Measurements from ENCODE around the gene HSBP1.

HSBP1 gene

DNA sequence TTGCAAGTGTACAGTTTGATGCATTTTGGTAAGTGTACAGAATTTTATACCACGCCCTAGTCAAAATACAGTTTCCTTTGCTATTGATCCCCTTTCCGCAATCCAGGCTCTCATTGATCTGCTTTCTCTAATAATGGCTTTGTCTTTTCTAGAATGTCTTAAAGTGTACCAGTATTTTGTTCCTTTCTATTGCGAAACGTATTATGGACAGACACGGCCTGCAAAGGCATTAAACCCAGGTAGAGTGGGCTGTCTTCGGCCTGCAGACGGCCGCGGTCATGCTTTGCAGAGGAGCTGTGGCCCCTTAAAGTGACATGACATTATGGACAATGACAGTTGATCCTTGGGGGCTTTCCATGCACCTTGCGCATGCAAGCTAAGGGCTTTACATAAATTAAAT lies 15.9 kb upstream of the HSBP1 start:
- no peak overlapping the region for H3K4ac ChIP-seq (ENCODE audit: low read length)
- WGBS, 2 donors (ENCODE audit: extremely low coverage in 2 of 2, insufficient read length in 2 of 2, insufficient replicate concordance in 1 of 2), result no CpG with 5 or more reads among the region's 10 CpGs
- H4K8ac ChIP-seq (ENCODE audit: low read depth, low read length), result no peak overlapping the region
- H3K14ac ChIP-seq (ENCODE audit: low read length), result no peak overlapping the region
- H2AFZ ChIP-seq (ENCODE audit: low read length), result no peak overlapping the region
- H3K9me3 ChIP-seq (replicated peaks in 1 of 2; ENCODE audit: control insufficient read depth in 2 of 2, insufficient read depth in 1 of 2, low read depth in 1 of 2, low read length in 2 of 2), result peaks cover 2 to 4% of the 10 kb centered on the region in 2 donors
- no peak overlapping the region for H2BK5ac ChIP-seq (ENCODE audit: low read length)
- H2BK120ac ChIP-seq (ENCODE audit: low read depth, low read length), result no peak overlapping the region
- no peak overlapping the region for H4K91ac ChIP-seq (ENCODE audit: low read depth, low read length, poor library complexity)
- DNase-seq (ENCODE audit: low spot score), result no peak
- peaks cover 0 to 11% of the 10 kb centered on the region in 2 donors for H3K4me1 ChIP-seq (ENCODE audit: control insufficient read depth in 2 of 2, insufficient read depth in 1 of 2, low read depth in 1 of 2, low read length in 2 of 2)
- no peak overlapping the region for H2BK12ac ChIP-seq (ENCODE audit: low read length)
- H3K4me3 ChIP-seq (ENCODE audit: low read length in 2 of 2), result no peak overlapping the region
- no peak overlapping the region for H3K27ac ChIP-seq (replicated peaks; ENCODE audit: low read length)
- H3K79me1 ChIP-seq (ENCODE audit: low read depth, low read length), result peaks cover under 1% of the 10 kb centered on the region
- no peak overlapping the region for H3K18ac ChIP-seq (ENCODE audit: low read length)
- no peak overlapping the region for H3K23ac ChIP-seq (ENCODE audit: low read depth, low read length, poor library complexity)
- no peaks in the 10 kb centered on the region for H3K36me3 ChIP-seq (replicated peaks in 1 of 2; ENCODE audit: control insufficient read depth in 2 of 2, insufficient read depth in 2 of 2, low read length in 2 of 2)
- H3K27me3 ChIP-seq (ENCODE audit: control insufficient read depth in 3 of 3, insufficient read depth in 3 of 3, low read depth in 1 of 3, low read length in 3 of 3), result no peaks in the 10 kb centered on the region
- H2AK5ac ChIP-seq (ENCODE audit: low read depth, low read length), result no peak overlapping the region
- no peak overlapping the region for H3K4me2 ChIP-seq (ENCODE audit: insufficient read depth, low read length, poor library complexity, severe bottlenecking)
- no peak overlapping the region for H2BK15ac ChIP-seq (ENCODE audit: low read length)
- no peak overlapping the region for H3K9ac ChIP-seq (ENCODE audit: low read depth, low read length, poor library complexity)

DNA sequence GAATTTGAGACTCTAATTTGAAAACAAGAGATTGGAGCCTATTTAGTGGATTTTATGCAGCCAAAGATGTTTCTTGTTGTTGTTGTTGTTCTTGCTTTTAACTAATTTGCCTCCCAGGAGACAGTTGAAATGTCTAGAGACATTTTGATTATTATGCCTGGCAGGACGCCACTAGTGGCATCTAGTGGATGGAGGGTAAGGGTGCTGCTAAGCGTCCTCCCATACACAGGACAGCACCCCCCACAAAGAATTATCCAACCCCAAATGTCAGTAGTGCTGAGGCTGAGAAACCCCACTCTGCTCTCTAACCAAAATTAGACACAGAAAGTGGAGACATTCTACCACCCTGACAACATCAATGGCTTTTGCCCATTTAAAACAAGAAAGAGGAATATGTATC lies 15.4 kb upstream of the HSBP1 start:
- Histone ChIP-seq H3K23ac (ENCODE audit: low read depth, low read length, poor library complexity) (no peak overlapping the region), H3K27me3 (ENCODE audit: control insufficient read depth in 3 of 3, insufficient read depth in 3 of 3, low read depth in 1 of 3, low read length in 3 of 3) (no peaks in the 10 kb centered on the region), H3K18ac (ENCODE audit: low read length) (no peak overlapping the region), H4K8ac (ENCODE audit: low read depth, low read length) (no peak overlapping the region), H3K14ac (ENCODE audit: low read length) (no peak overlapping the region), H3K9ac (ENCODE audit: low read depth, low read length, poor library complexity) (no peak overlapping the region), H3K27ac (replicated peaks; ENCODE audit: low read length) (no peak overlapping the region), H2BK15ac (ENCODE audit: low read length) (no peak overlapping the region), H3K36me3 (replicated peaks in 1 of 2; ENCODE audit: control insufficient read depth in 2 of 2, insufficient read depth in 2 of 2, low read length in 2 of 2) (no peaks in the 10 kb centered on the region), H3K4me1 (ENCODE audit: control insufficient read depth in 2 of 2, insufficient read depth in 1 of 2, low read depth in 1 of 2, low read length in 2 of 2) (peaks cover 2 to 16% of the 10 kb centered on the region in 2 donors), H2BK12ac (ENCODE audit: low read length) (no peak overlapping the region), H2AFZ (ENCODE audit: low read length) (no peak overlapping the region), H3K9me3 (replicated peaks in 1 of 2; ENCODE audit: control insufficient read depth in 2 of 2, insufficient read depth in 1 of 2, low read depth in 1 of 2, low read length in 2 of 2) (peaks cover 2 to 4% of the 10 kb centered on the region in 2 donors), H4K91ac (ENCODE audit: low read depth, low read length, poor library complexity) (no peak overlapping the region), H2BK120ac (ENCODE audit: low read depth, low read length) (no peak overlapping the region), H2AK5ac (ENCODE audit: low read depth, low read length) (no peak overlapping the region), H3K4ac (ENCODE audit: low read length) (no peak overlapping the region), H2BK5ac (ENCODE audit: low read length) (no peak overlapping the region), H3K79me1 (ENCODE audit: low read depth, low read length) (peaks cover 1% of the 10 kb centered on the region), H3K4me2 (ENCODE audit: insufficient read depth, low read length, poor library complexity, severe bottlenecking) (no peak overlapping the region), H3K4me3 (ENCODE audit: low read length in 2 of 2) (no peak overlapping the region)
- DNase-seq (ENCODE audit: low spot score), result no peak
- WGBS, 2 donors (ENCODE audit: extremely low coverage in 2 of 2, insufficient read length in 2 of 2, insufficient replicate concordance in 1 of 2), result no CpG with 5 or more reads among the region's 2 CpGs

DNA sequence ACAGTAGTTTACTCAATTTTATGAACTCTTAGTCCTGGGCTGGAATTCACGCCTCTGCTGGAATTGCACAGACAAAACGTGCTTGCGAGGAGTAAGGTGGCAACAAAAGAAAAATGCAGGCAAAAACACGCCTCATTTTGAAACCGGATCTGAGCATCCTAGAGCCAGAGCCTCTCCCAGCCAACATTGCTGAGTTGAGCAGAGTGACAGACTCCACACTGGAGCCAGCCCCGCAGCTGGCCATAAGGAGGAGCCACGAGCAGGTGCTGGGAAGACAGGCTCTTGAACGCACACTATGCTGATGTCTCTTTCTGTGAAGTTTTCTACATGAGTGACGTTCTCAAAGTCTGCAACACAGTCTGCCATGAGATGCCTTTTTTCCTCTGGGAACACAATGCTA lies 14.6 kb upstream of the HSBP1 start:
- H2BK15ac ChIP-seq (ENCODE audit: low read length), result no peak overlapping the region
- H3K27ac ChIP-seq (replicated peaks; ENCODE audit: low read length), result no peak overlapping the region
- H2BK12ac ChIP-seq (ENCODE audit: low read length), result no peak overlapping the region
- H2AFZ ChIP-seq (ENCODE audit: low read length), result no peak overlapping the region
- H3K14ac ChIP-seq (ENCODE audit: low read length), result no peak overlapping the region
- no peak overlapping the region for H2BK5ac ChIP-seq (ENCODE audit: low read length)
- peaks cover 1% of the 10 kb centered on the region for H3K79me1 ChIP-seq (ENCODE audit: low read depth, low read length)
- WGBS, 2 donors (ENCODE audit: extremely low coverage in 2 of 2, insufficient read length in 2 of 2, insufficient replicate concordance in 1 of 2), result no CpG with 5 or more reads among the region's 9 CpGs
- no peak overlapping the region for H3K18ac ChIP-seq (ENCODE audit: low read length)
- DNase-seq (ENCODE audit: low spot score), result no peak
- H4K8ac ChIP-seq (ENCODE audit: low read depth, low read length), result no peak overlapping the region
- peaks cover 2 to 17% of the 10 kb centered on the region in 2 donors for H3K4me1 ChIP-seq (ENCODE audit: control insufficient read depth in 2 of 2, insufficient read depth in 1 of 2, low read depth in 1 of 2, low read length in 2 of 2)
- no peak overlapping the region for H4K91ac ChIP-seq (ENCODE audit: low read depth, low read length, poor library complexity)
- no peak overlapping the region for H3K9ac ChIP-seq (ENCODE audit: low read depth, low read length, poor library complexity)
- H3K27me3 ChIP-seq (ENCODE audit: control insufficient read depth in 3 of 3, insufficient read depth in 3 of 3, low read depth in 1 of 3, low read length in 3 of 3), result no peaks in the 10 kb centered on the region
- peaks cover 2 to 4% of the 10 kb centered on the region in 2 donors for H3K9me3 ChIP-seq (replicated peaks in 1 of 2; ENCODE audit: control insufficient read depth in 2 of 2, insufficient read depth in 1 of 2, low read depth in 1 of 2, low read length in 2 of 2)
- no peak overlapping the region for H3K4me2 ChIP-seq (ENCODE audit: insufficient read depth, low read length, poor library complexity, severe bottlenecking)
- H3K23ac ChIP-seq (ENCODE audit: low read depth, low read length, poor library complexity), result peak overlapping the region; percentile 16
- no peak overlapping the region for H2AK5ac ChIP-seq (ENCODE audit: low read depth, low read length)
- H3K36me3 ChIP-seq (replicated peaks in 1 of 2; ENCODE audit: control insufficient read depth in 2 of 2, insufficient read depth in 2 of 2, low read length in 2 of 2), result no peaks in the 10 kb centered on the region
- H2BK120ac ChIP-seq (ENCODE audit: low read depth, low read length), result no peak overlapping the region
- no peak overlapping the region for H3K4ac ChIP-seq (ENCODE audit: low read length)
- H3K4me3 ChIP-seq (ENCODE audit: low read length in 2 of 2), result no peak overlapping the region

DNA sequence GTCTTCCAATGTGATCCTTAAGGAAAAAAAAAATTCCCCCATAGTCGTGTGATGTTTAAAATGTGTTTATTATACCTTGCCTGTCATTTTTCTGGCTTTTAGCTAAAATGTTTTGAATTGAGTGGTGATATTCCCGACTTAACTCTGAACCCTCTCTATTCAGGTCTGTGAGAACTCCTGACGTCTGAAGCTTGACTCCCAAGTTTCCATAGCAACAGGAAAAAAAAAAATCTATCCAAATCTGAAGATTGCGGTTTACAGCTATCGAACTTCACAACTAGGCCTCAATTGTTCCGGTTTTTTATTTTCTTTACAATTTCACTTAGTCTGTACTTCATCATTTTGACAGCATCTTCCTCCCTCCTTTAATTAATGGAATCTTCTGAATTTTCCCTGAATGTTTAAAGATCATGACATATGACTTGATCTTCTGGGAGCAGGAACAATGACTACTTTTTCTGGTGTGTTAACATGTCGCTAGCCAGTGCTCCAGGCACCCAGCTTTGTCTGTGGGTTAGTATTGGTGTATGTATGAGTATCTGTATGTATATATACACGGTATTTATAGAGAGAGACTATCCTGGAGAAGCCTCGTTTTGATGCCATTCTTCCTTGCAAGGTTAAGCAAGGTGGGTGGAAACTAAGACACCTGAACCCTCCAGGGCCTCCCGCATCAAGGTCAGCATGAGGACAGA lies 12.8 kb upstream of the HSBP1 start:
- no peak overlapping the region for H2BK120ac ChIP-seq (ENCODE audit: low read depth, low read length)
- H3K9me3 ChIP-seq (replicated peaks in 1 of 2; ENCODE audit: control insufficient read depth in 2 of 2, insufficient read depth in 1 of 2, low read depth in 1 of 2, low read length in 2 of 2), result peaks cover 2 to 4% of the 10 kb centered on the region in 2 donors
- H3K4me2 ChIP-seq (ENCODE audit: insufficient read depth, low read length, poor library complexity, severe bottlenecking), result no peak overlapping the region
- no peak overlapping the region for H2AK5ac ChIP-seq (ENCODE audit: low read depth, low read length)
- no CpG with 5 or more reads among the region's 10 CpGs for WGBS, 2 donors (ENCODE audit: extremely low coverage in 2 of 2, insufficient read length in 2 of 2, insufficient replicate concordance in 1 of 2)
- H3K9ac ChIP-seq (ENCODE audit: low read depth, low read length, poor library complexity), result no peak overlapping the region
- no peak overlapping the region for H3K4me3 ChIP-seq (ENCODE audit: low read length in 2 of 2)
- H3K4ac ChIP-seq (ENCODE audit: low read length), result no peak overlapping the region
- H3K4me1 ChIP-seq (ENCODE audit: control insufficient read depth in 2 of 2, insufficient read depth in 1 of 2, low read depth in 1 of 2, low read length in 2 of 2), result peaks cover 2 to 17% of the 10 kb centered on the region in 2 donors
- no peak overlapping the region for H2BK15ac ChIP-seq (ENCODE audit: low read length)
- H4K8ac ChIP-seq (ENCODE audit: low read depth, low read length), result no peak overlapping the region
- no peaks in the 10 kb centered on the region for H3K27me3 ChIP-seq (ENCODE audit: control insufficient read depth in 3 of 3, insufficient read depth in 3 of 3, low read depth in 1 of 3, low read length in 3 of 3)
- H3K36me3 ChIP-seq (replicated peaks in 1 of 2; ENCODE audit: control insufficient read depth in 2 of 2, insufficient read depth in 2 of 2, low read length in 2 of 2), result no peaks in the 10 kb centered on the region
- no peak overlapping the region for H3K23ac ChIP-seq (ENCODE audit: low read depth, low read length, poor library complexity)
- no peak for DNase-seq (ENCODE audit: low spot score)
- peaks cover 1% of the 10 kb centered on the region for H3K79me1 ChIP-seq (ENCODE audit: low read depth, low read length)
- H2BK12ac ChIP-seq (ENCODE audit: low read length), result no peak overlapping the region
- H2AFZ ChIP-seq (ENCODE audit: low read length), result peak overlapping the region; percentile 15
- H3K18ac ChIP-seq (ENCODE audit: low read length), result no peak overlapping the region
- H2BK5ac ChIP-seq (ENCODE audit: low read length), result no peak overlapping the region
- H4K91ac ChIP-seq (ENCODE audit: low read depth, low read length, poor library complexity), result no peak overlapping the region
- H3K14ac ChIP-seq (ENCODE audit: low read length), result no peak overlapping the region
- no peak overlapping the region for H3K27ac ChIP-seq (replicated peaks; ENCODE audit: low read length)
